DOHH2 (cell line): ENCODE results near the gene NAB2.

Experiments used
- H3F3A ChIP-seq: fragments of 200-600 bp; sonication (generic), shearing (Covaris generic); 2 replicates; pipeline ENCODE4 v1.6.0; 2016; ENCODE audit warnings: antibody characterized with exemption, mild to moderate bottlenecking; ENCODE audit not compliant: control insufficient read depth, insufficient read depth
- H3K27ac ChIP-seq: fragments of 200-600 bp; sonication (generic); 2 replicates; pipeline ENCODE4 v1.5.1; 2014; ENCODE audit warnings: low read depth, mild to moderate bottlenecking, low read length, moderate library complexity
- H3K27me3 ChIP-seq: fragments of 200-600 bp; sonication (generic); 2 replicates; pipeline ENCODE4 v1.6.1; 2014; ENCODE audit warnings: mild to moderate bottlenecking, low read length, mixed read lengths; ENCODE audit not compliant: control insufficient read depth
- H3K36me3 ChIP-seq: fragments of 200-600 bp; sonication (generic); 2 replicates; pipeline ENCODE4 v1.6.1; 2014; ENCODE audit warnings: mild to moderate bottlenecking, low read length, moderate library complexity, mixed read lengths; ENCODE audit not compliant: control insufficient read depth
- H3K4me1 ChIP-seq: fragments of 200-600 bp; sonication (generic); 2 replicates; pipeline ENCODE4 v1.6.1; 2014; ENCODE audit warnings: mild to moderate bottlenecking, low read length, mixed read lengths; ENCODE audit not compliant: control insufficient read depth
- H3K4me2 ChIP-seq: fragments of 200-600 bp; sonication (generic); 2 replicates; pipeline ENCODE4 v1.6.0; 2014; ENCODE audit warnings: mild to moderate bottlenecking, low read length, moderate library complexity
- H3K4me3 ChIP-seq: fragments of 200-600 bp; sonication (generic); 2 replicates; pipeline ENCODE4 v1.5.1; 2014; ENCODE audit warnings: mild to moderate bottlenecking, low read length, mixed read lengths
- H3K79me2 ChIP-seq: fragments of 200-600 bp; sonication (generic); 2 replicates; pipeline ENCODE4 v1.6.1; 2014; ENCODE audit warnings: mild to moderate bottlenecking, low read length, mixed read lengths; ENCODE audit not compliant: control insufficient read depth
- H3K9me2 ChIP-seq: fragments of 200-600 bp; sonication (generic); replicated peaks from 2 replicates; pipeline ENCODE4 v1.6.1; 2014; ENCODE audit warnings: mild to moderate bottlenecking, low read length, mixed read lengths; ENCODE audit not compliant: control insufficient read depth
- H3K9me3 ChIP-seq: fragments of 200-600 bp; sonication (generic); 2 replicates; pipeline ENCODE4 v1.6.1; 2014; ENCODE audit warnings: antibody characterized with exemption, low read length, mixed read lengths; ENCODE audit not compliant: control insufficient read depth, insufficient read depth
- H4K20me1 ChIP-seq: fragments of 200-600 bp; sonication (generic); 2 replicates; pipeline ENCODE4 v1.6.0; 2014; ENCODE audit warnings: low read depth, mild to moderate bottlenecking, antibody characterized with exemption, low read length, moderate library complexity; ENCODE audit not compliant: control insufficient read depth, insufficient read depth
- CTCF ChIP-seq: fragments of 200-600 bp; sonication (generic); IDR thresholded peaks from one replicate; pipeline ENCODE4 v1.5.1; 2014; ENCODE audit warnings: antibody characterized with exemption, mild to moderate bottlenecking, low read depth, low read length; ENCODE audit not compliant: poor library complexity, severe bottlenecking
- EZH2phosphoT487 ChIP-seq: fragments of 200-600 bp; sonication (generic); IDR thresholded peaks from 2 replicates; pipeline ENCODE4 v1.6.1; 2017; ENCODE audit warnings: borderline replicate concordance, mild to moderate bottlenecking, antibody characterized with exemption, low read length, moderate library complexity, mixed read lengths

The NAB2 gene

GRCh38 chr12:57092876-57093414, 4.0 kb downstream of the NAB2 start:
- Histone ChIP-seq H3K79me2 (peaks cover 9% of the 10 kb centered on the region), H3F3A (peaks cover 22% of the 10 kb centered on the region), H3K4me1 (peaks cover 31% of the 10 kb centered on the region), H3K9me3 (no peaks in the 10 kb centered on the region), H3K27me3 (no peaks in the 10 kb centered on the region), H3K36me3 (peaks cover 39% of the 10 kb centered on the region), H3K4me2 (no peak overlapping the region), H3K9me2 (no peaks in the 10 kb centered on the region), H4K20me1 (no peaks in the 10 kb centered on the region), H3K4me3 (no peak overlapping the region), H3K27ac (no peak overlapping the region)
- no peak for TF ChIP-seq EZH2phosphoT487
- TF ChIP-seq CTCF = no peak

- H3F3A ChIP-seq = peaks cover 17% of the 10 kb centered on the region
- TF ChIP-seq CTCF (peak; percentile 65), EZH2phosphoT487 (no peak)
- no peaks in the 10 kb centered on the region for H3K9me2 ChIP-seq
- H3K27ac ChIP-seq = peak overlapping the region; percentile 40
- peak overlapping the region; percentile 28 for H3K4me3 ChIP-seq
- H3K9me3 ChIP-seq = no peaks in the 10 kb centered on the region
- peaks cover 25% of the 10 kb centered on the region for H3K4me1 ChIP-seq
- H3K36me3 ChIP-seq = peaks cover 46% of the 10 kb centered on the region
- no peaks in the 10 kb centered on the region for H4K20me1 ChIP-seq
- H3K4me2 ChIP-seq = peak overlapping the region; percentile 58
- H3K79me2 ChIP-seq = peaks cover 9% of the 10 kb centered on the region
- no peaks in the 10 kb centered on the region for H3K27me3 ChIP-seq
These were observed 4.7 kb downstream of the NAB2 start for GRCh38 chr12:57093415-57094207.

- Histone ChIP-seq H3K9me3 (no peaks in the 10 kb centered on the region), H3K79me2 (peaks cover 5% of the 10 kb centered on the region), H3K4me2 (peak overlapping the region; percentile 58), H3F3A (peaks cover 17% of the 10 kb centered on the region), H3K9me2 (no peaks in the 10 kb centered on the region), H3K27me3 (no peaks in the 10 kb centered on the region), H3K4me3 (peak overlapping the region; percentile 28), H3K4me1 (peaks cover 23% of the 10 kb centered on the region), H3K27ac (peak overlapping the region; percentile 22; the same call in 1 of the 2 replicates), H4K20me1 (no peaks in the 10 kb centered on the region), H3K36me3 (peaks cover 55% of the 10 kb centered on the region)
- TF ChIP-seq EZH2phosphoT487 (no peak), CTCF (no peak)
These were observed 5.6 kb downstream of the NAB2 start for GRCh38 chr12:57094208-57095160.
